ENCODE results near the gene OASL.

The OASL gene

GRCh38 chr12:121003650-121004049 lies 35.4 kb downstream of the OASL start:
- TF ChIP-seq CTCF (IDR thresholded peaks at IDR 0.05; ENCODE audit: insufficient read depth, low read length) (no peak), SPI1 (IDR thresholded peaks at IDR 0.05; ENCODE audit: borderline replicate concordance, low read depth) (no peak), POLR2AphosphoS5 (IDR thresholded peaks at IDR 0.05; ENCODE audit: low read depth) (no peak), GABPA (IDR thresholded peaks at IDR 0.05; ENCODE audit: low read depth) (no peak), REST (IDR thresholded peaks at IDR 0.05; ENCODE audit: insufficient replicate concordance, low read depth) (no peak)
- Histone ChIP-seq H3K27ac (replicated peaks) (no peak overlapping the region), H3K4me3 (replicated peaks; ENCODE audit: insufficient read depth, low read length) (no peak overlapping the region), H3K27me3 (ENCODE audit: insufficient read depth, poor library complexity, severe bottlenecking) (no peaks in the 10 kb centered on the region)
- DNase-seq (ENCODE audit: low read depth in 1 of 2, low spot score in 1 of 2): peak in 1 of 2 experiments; percentile 62

GRCh38 chr12:121001841-121002483 lies 37.1 kb downstream of the OASL start:
- TF ChIP-seq REST (IDR thresholded peaks at IDR 0.05; ENCODE audit: insufficient replicate concordance, low read depth) (no peak), GABPA (IDR thresholded peaks at IDR 0.05; ENCODE audit: low read depth) (no peak), CTCF (IDR thresholded peaks at IDR 0.05; ENCODE audit: insufficient read depth, low read length) (no peak), POLR2AphosphoS5 (IDR thresholded peaks at IDR 0.05; ENCODE audit: low read depth) (no peak), SPI1 (IDR thresholded peaks at IDR 0.05; ENCODE audit: borderline replicate concordance, low read depth) (no peak)
- Histone ChIP-seq H3K4me3 (replicated peaks; ENCODE audit: insufficient read depth, low read length) (no peak overlapping the region), H3K27ac (replicated peaks) (no peak overlapping the region), H3K27me3 (ENCODE audit: insufficient read depth, poor library complexity, severe bottlenecking) (no peaks in the 10 kb centered on the region)
- DNase-seq (ENCODE audit: low read depth in 1 of 2, low spot score in 1 of 2): no peak

GRCh38 chr12:121001060-121001459 lies 38.0 kb downstream of the OASL start:
- no peak overlapping the region for H3K27ac ChIP-seq (replicated peaks)
- no peaks in the 10 kb centered on the region for H3K27me3 ChIP-seq (ENCODE audit: insufficient read depth, poor library complexity, severe bottlenecking)
- DNase-seq (ENCODE audit: low read depth in 1 of 2, low spot score in 1 of 2): no peak
- no peak for TF ChIP-seq REST (IDR thresholded peaks at IDR 0.05; ENCODE audit: insufficient replicate concordance, low read depth)
- no peak for TF ChIP-seq CTCF (IDR thresholded peaks at IDR 0.05; ENCODE audit: insufficient read depth, low read length)
- no peak for TF ChIP-seq GABPA (IDR thresholded peaks at IDR 0.05; ENCODE audit: low read depth)
- TF ChIP-seq POLR2AphosphoS5 (IDR thresholded peaks at IDR 0.05; ENCODE audit: low read depth): no peak
- no peak for TF ChIP-seq SPI1 (IDR thresholded peaks at IDR 0.05; ENCODE audit: borderline replicate concordance, low read depth)
- no peak overlapping the region for H3K4me3 ChIP-seq (replicated peaks; ENCODE audit: insufficient read depth, low read length)
